Measurements from ENCODE around the gene PCBP3. TPM values are rescaled to one million over a fixed set of nuclear protein-coding genes. Genes with fewer than 3 reads are reported as not detected.

Gene PCBP3
- total and polyA plus RNA-seq, 2 donors (not counting 3 experiments of a cell fraction or from before 2014, with no cell fraction given): 0.06 to 1.1 TPM

- no TSS peak for BruUV-seq (replicated peaks)
- intact Hi-C loops (cut with micrococcal nuclease): no loop called here
Measured at GRCh38 chr21:45829668-45830067, 186.1 kb downstream of the PCBP3 start.

More at GRCh38 chr21:45829668-45830067, 186.1 kb downstream of the PCBP3 start:
- DNase-seq (ENCODE audit: low read depth, low spot score) (no peak), FAIRE-seq (no peak)
- no peaks in the 10 kb centered on the region for H3K9me3 ChIP-seq (replicated peaks; ENCODE audit: control insufficient read depth, insufficient read depth, low read length)
- H4K20me1 ChIP-seq (replicated peaks; ENCODE audit: control insufficient read depth, extremely low read depth, insufficient read depth, low read length): no peaks in the 10 kb centered on the region
- H3K36me3 ChIP-seq (ENCODE audit: control insufficient read depth in 2 of 2, extremely low read depth in 1 of 2, insufficient read depth in 2 of 2, low read length in 2 of 2): no peaks in the 10 kb centered on the region
- H3K4me1 ChIP-seq (ENCODE audit: control insufficient read depth, extremely low read depth, insufficient read depth, low read length): no peaks in the 10 kb centered on the region
- H2AFZ ChIP-seq (ENCODE audit: low read depth, low read length): no peak overlapping the region
- dilution Hi-C loops (cut with MboI; ENCODE audit: extremely low pct_ligation_motif_present, low sequenced_read_pairs): no loop called here
- CTCF ChIA-PET: interaction anchor here (1.0 kb wide), 1 partner anchor 9 kb away, joined by 3 read pairs; no protein-coding TSS in a partner anchor
- peaks cover 0 to 3% of the 10 kb centered on the region in 2 experiments for H3K27me3 ChIP-seq (ENCODE audit: control insufficient read depth in 2 of 2, insufficient read depth in 2 of 2, low read length in 2 of 2)
- POLR2A ChIA-PET: no interaction called here
- no peaks in the 10 kb centered on the region for H3K9me1 ChIP-seq (replicated peaks; ENCODE audit: control insufficient read depth, extremely low read depth, insufficient read depth, low read length)
- H3K27ac ChIP-seq (ENCODE audit: insufficient read depth, low read depth, low read length): no peak overlapping the region
- H3K4me3 ChIP-seq (replicated peaks in 1 of 3; ENCODE audit: insufficient read depth in 1 of 3, low read depth in 1 of 3, low read length in 3 of 3): no peak overlapping the region
- H3K9ac ChIP-seq (replicated peaks; ENCODE audit: extremely low read depth, insufficient read depth, low read length): no peak overlapping the region
- H3K4me2 ChIP-seq (ENCODE audit: insufficient read depth, low read length): no peak overlapping the region
- no peaks in the 10 kb centered on the region for H3K79me2 ChIP-seq (ENCODE audit: control insufficient read depth, insufficient read depth, low read length)
- no peak for TF ChIP-seq GATA2 (IDR thresholded peaks at IDR 0.05; ENCODE audit: insufficient read depth, insufficient read length, low read depth, low read length)
- no peak for TF ChIP-seq CTCF (IDR thresholded peaks at IDR 0.05; ENCODE audit: extremely low read depth in 1 of 2, insufficient read depth in 1 of 2, low read depth in 1 of 2, low read length in 2 of 2)
- no peak for TF ChIP-seq POLR2AphosphoS5 (IDR thresholded peaks at IDR 0.05; ENCODE audit: insufficient read depth, low read depth, low read length)
- no peak for TF ChIP-seq FOS (IDR thresholded peaks at IDR 0.05; ENCODE audit: borderline replicate concordance, insufficient read depth, low read length)
- no peak for TF ChIP-seq JUN (IDR thresholded peaks at IDR 0.05; ENCODE audit: borderline replicate concordance, insufficient read depth, insufficient read length, low read depth)
- TF ChIP-seq MYC (IDR thresholded peaks at IDR 0.05; ENCODE audit: low read depth, low read length): no peak
- TF ChIP-seq EZH2 (IDR thresholded peaks at IDR 0.05; ENCODE audit: borderline replicate concordance, low read depth, low read length, severe bottlenecking): no peak
- no peak for TF ChIP-seq POLR2A (IDR thresholded peaks at IDR 0.05; ENCODE audit: low read depth, low read length)
- no peak for TF ChIP-seq MAX (IDR thresholded peaks at IDR 0.05; ENCODE audit: insufficient read depth, insufficient read length)

All from endothelial cell of umbilical vein (primary cell).